HEK293 (cell line): ENCODE results near the gene TFEC.

Experiments
- CTCF ChIA-PET: fragments of 350-600 bp; formaldehyde crosslinking; extraction: SDS; loops from one replicate; lab custom pipeline; 2021; ENCODE audit warnings: antibody characterized with exemption; lab: Yijun Ruan, JAX
- POLR2A ChIA-PET: fragments of 300-600 bp; formaldehyde crosslinking; extraction: SDS; loops from one replicate; lab custom pipeline; 2020; ENCODE audit warnings: antibody characterized with exemption, inconsistent platforms; lab: Yijun Ruan, JAX
- H3K27ac ChIP-seq: fragments of 200-500 bp; sonication (Bioruptor generic); 2 replicates; pipeline ENCODE4 v1.5.1; 2014; ENCODE audit warnings: low read depth, low read length, control low read depth, inconsistent platforms; ENCODE audit errors: extremely low read depth
- H3K36me3 ChIP-seq, 2 experiments: fragments of 200-500 bp in 1 of 2; sonication (Bioruptor generic) in 1 of 2; 1 replicate in 1 of 2; 2 replicates in 1 of 2; pipeline ENCODE4 v1.5.1; 2014 to 2017; ENCODE audit warnings: inconsistent platforms in 2 of 2, low read length in 2 of 2; ENCODE audit not compliant: control insufficient read depth in 2 of 2, insufficient read depth in 1 of 2
- H3K4me1 ChIP-seq: fragments of 200-500 bp; sonication (Bioruptor generic); 2 replicates; pipeline ENCODE4 v1.5.1; 2014; ENCODE audit warnings: mild to moderate bottlenecking, low read length, inconsistent platforms; ENCODE audit not compliant: control insufficient read depth, insufficient read depth
- H3K4me3 ChIP-seq: 2 replicates; pipeline ENCODE4 v1.5.1; 2011; ENCODE audit warnings: low read depth, mild to moderate bottlenecking, control low read depth, low read length, moderate library complexity
- H3K9me3 ChIP-seq: fragments of 200-500 bp; sonication (Bioruptor generic); 2 replicates; pipeline ENCODE4 v1.5.1; 2014; ENCODE audit warnings: low read depth, low read length, inconsistent platforms; ENCODE audit not compliant: control insufficient read depth, insufficient read depth
- BCL11B ChIP-seq: fragments of 450-650 bp; formaldehyde crosslinking; IDR thresholded peaks from 2 replicates; pipeline ENCODE4 v1.5.1; 2016; ENCODE audit warnings: low read depth, missing biosample characterization, missing genetic modification characterization
- MEIS1 ChIP-seq: sonication (generic); formaldehyde crosslinking; IDR thresholded peaks from 2 replicates; pipeline ENCODE4 v1.8.1; 2022; ENCODE audit warnings: missing genetic modification reagents, mild to moderate bottlenecking, borderline replicate concordance
- MZF1 ChIP-seq: fragments of 450-650 bp; formaldehyde crosslinking; IDR thresholded peaks from 2 replicates; pipeline ENCODE4 v1.5.1; 2017; ENCODE audit warnings: missing biosample characterization, missing genetic modification characterization, borderline replicate concordance
- RBAK ChIP-seq: fragments of 450-650 bp; formaldehyde crosslinking; IDR thresholded peaks from 2 replicates; pipeline ENCODE4 v1.5.1; 2016; ENCODE audit warnings: missing biosample characterization, missing genetic modification characterization
- SCRT1 ChIP-seq: fragments of 450-650 bp; formaldehyde crosslinking; IDR thresholded peaks from 2 replicates; pipeline ENCODE4 v1.5.1; 2016; ENCODE audit warnings: missing biosample characterization, missing genetic modification characterization, borderline replicate concordance
- WT1 ChIP-seq: fragments of 450-650 bp; formaldehyde crosslinking; IDR thresholded peaks from 2 replicates; pipeline ENCODE4 v1.5.1; 2016; ENCODE audit warnings: missing biosample characterization, missing genetic modification characterization
- ZNF132 ChIP-seq: fragments of 450-650 bp; formaldehyde crosslinking; IDR thresholded peaks from 2 replicates; pipeline ENCODE4 v1.5.1; 2017; ENCODE audit warnings: missing biosample characterization, missing genetic modification characterization, borderline replicate concordance
- ZNF169 ChIP-seq: fragments of 450-650 bp; formaldehyde crosslinking; IDR thresholded peaks from 2 replicates; pipeline ENCODE4 v1.5.1; 2016; ENCODE audit warnings: missing biosample characterization, missing genetic modification characterization
- ZNF19 ChIP-seq: fragments of 450-650 bp; formaldehyde crosslinking; IDR thresholded peaks from 2 replicates; pipeline ENCODE4; 2016; ENCODE audit warnings: missing biosample characterization, missing genetic modification characterization, low read depth
- ZNF37A ChIP-seq: fragments of 450-650 bp; IDR thresholded peaks from 2 replicates; pipeline ENCODE4 v1.5.1; 2018; ENCODE audit warnings: missing biosample characterization, missing genetic modification characterization
- ZNF423 ChIP-seq: fragments of 450-650 bp; formaldehyde crosslinking; IDR thresholded peaks from 2 replicates; pipeline ENCODE4 v1.5.1; 2016; ENCODE audit warnings: missing biosample characterization, missing genetic modification characterization
- ZNF514 ChIP-seq: fragments of 450-650 bp; formaldehyde crosslinking; IDR thresholded peaks from 2 replicates; pipeline ENCODE4 v1.5.1; 2016; ENCODE audit warnings: missing biosample characterization, missing genetic modification characterization
- ZNF530 ChIP-seq: fragments of 450-650 bp; formaldehyde crosslinking; IDR thresholded peaks from 2 replicates; pipeline ENCODE4 v1.5.1; 2016; ENCODE audit warnings: low read depth, missing biosample characterization, missing genetic modification characterization
- ZNF621 ChIP-seq: fragments of 450-650 bp; formaldehyde crosslinking; IDR thresholded peaks from 2 replicates; pipeline ENCODE4 v1.5.1; 2017; ENCODE audit warnings: missing biosample characterization, missing genetic modification characterization
- ZNF76 ChIP-seq: fragments of 450-650 bp; formaldehyde crosslinking; IDR thresholded peaks from 2 replicates; pipeline ENCODE4; 2016; ENCODE audit warnings: low read depth, missing biosample characterization, missing genetic modification characterization, borderline replicate concordance
- ZNF776 ChIP-seq: fragments of 450-650 bp; formaldehyde crosslinking; IDR thresholded peaks from 2 replicates; pipeline ENCODE4 v1.5.0; 2017; ENCODE audit warnings: missing biosample characterization, missing genetic modification characterization, borderline replicate concordance
- TF ChIP-seq, protein P1 (sequence below): IDR thresholded peaks from 2 replicates; pipeline ENCODE4 v1.6.1; 2011; ENCODE audit warnings: mild to moderate bottlenecking, low read depth, low read length, borderline replicate concordance
- TF ChIP-seq, protein P2 (sequence below): fragments of 450-650 bp; formaldehyde crosslinking; IDR thresholded peaks from 2 replicates; pipeline ENCODE4 v1.5.1; 2016; ENCODE audit warnings: missing biosample characterization, missing genetic modification characterization
- TF ChIP-seq, protein P3 (sequence below): fragments of 450-650 bp; formaldehyde crosslinking; IDR thresholded peaks from 2 replicates; pipeline ENCODE4 v1.5.1; 2016; ENCODE audit warnings: missing biosample characterization, missing genetic modification characterization
- TF ChIP-seq, protein P4 (sequence below): fragments of 450-650 bp; IDR thresholded peaks from 2 replicates; pipeline ENCODE4 v1.5.1; 2018; ENCODE audit warnings: missing biosample characterization, missing genetic modification characterization
- TF ChIP-seq, protein P5 (sequence below): fragments of 450-650 bp; formaldehyde crosslinking; IDR thresholded peaks from 2 replicates; pipeline ENCODE4 v1.5.1; 2016; ENCODE audit warnings: missing biosample characterization, missing genetic modification characterization, borderline replicate concordance
- TF ChIP-seq, protein P6 (sequence below): fragments of 450-650 bp; formaldehyde crosslinking; IDR thresholded peaks from 2 replicates; pipeline ENCODE4 v1.5.1; 2016; ENCODE audit warnings: missing biosample characterization, missing genetic modification characterization
- TF ChIP-seq, protein P7 (sequence below): fragments of 450-650 bp; formaldehyde crosslinking; IDR thresholded peaks from 2 replicates; pipeline ENCODE4 v1.5.1; 2017; ENCODE audit warnings: missing biosample characterization, missing genetic modification characterization

TFEC gene

DNA sequence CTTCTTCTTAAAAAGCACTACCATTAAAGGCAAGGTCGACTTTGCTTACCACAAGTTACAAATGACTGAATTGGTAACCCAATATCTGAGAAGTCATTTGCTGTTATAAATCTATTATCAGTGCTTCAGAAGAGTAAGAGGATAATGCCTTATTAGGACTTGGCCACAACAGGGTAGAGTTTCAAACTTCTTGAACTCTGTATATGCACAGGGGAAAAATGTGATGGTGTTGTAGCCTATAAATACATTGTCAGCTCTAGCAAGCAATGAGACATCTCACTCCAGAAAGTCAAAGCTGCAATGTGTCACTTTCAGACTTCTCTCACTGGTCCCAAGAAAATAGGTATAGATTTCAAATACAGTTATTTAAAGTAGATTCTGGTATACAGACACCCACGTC, 9.3 kb downstream of the TFEC start (continued):
- TF ChIP-seq SCRT1 (tag by site-specific recombination) (no peak), ZNF423 (tag by site-specific recombination) (no peak), ZNF169 (tag by site-specific recombination) (no peak), BCL11B (no peak), ZNF19 (tag by site-specific recombination) (no peak), ZNF621 (tag by site-specific recombination) (no peak), MEIS1 (CRISPR knock-in tag) (no peak), ZNF76 (no peak)
- TF ChIP-seq, protein P1, sequence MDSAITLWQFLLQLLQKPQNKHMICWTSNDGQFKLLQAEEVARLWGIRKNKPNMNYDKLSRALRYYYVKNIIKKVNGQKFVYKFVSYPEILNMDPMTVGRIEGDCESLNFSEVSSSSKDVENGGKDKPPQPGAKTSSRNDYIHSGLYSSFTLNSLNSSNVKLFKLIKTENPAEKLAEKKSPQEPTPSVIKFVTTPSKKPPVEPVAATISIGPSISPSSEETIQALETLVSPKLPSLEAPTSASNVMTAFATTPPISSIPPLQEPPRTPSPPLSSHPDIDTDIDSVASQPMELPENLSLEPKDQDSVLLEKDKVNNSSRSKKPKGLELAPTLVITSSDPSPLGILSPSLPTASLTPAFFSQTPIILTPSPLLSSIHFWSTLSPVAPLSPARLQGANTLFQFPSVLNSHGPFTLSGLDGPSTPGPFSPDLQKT: no peak
- TF ChIP-seq, protein P2, sequence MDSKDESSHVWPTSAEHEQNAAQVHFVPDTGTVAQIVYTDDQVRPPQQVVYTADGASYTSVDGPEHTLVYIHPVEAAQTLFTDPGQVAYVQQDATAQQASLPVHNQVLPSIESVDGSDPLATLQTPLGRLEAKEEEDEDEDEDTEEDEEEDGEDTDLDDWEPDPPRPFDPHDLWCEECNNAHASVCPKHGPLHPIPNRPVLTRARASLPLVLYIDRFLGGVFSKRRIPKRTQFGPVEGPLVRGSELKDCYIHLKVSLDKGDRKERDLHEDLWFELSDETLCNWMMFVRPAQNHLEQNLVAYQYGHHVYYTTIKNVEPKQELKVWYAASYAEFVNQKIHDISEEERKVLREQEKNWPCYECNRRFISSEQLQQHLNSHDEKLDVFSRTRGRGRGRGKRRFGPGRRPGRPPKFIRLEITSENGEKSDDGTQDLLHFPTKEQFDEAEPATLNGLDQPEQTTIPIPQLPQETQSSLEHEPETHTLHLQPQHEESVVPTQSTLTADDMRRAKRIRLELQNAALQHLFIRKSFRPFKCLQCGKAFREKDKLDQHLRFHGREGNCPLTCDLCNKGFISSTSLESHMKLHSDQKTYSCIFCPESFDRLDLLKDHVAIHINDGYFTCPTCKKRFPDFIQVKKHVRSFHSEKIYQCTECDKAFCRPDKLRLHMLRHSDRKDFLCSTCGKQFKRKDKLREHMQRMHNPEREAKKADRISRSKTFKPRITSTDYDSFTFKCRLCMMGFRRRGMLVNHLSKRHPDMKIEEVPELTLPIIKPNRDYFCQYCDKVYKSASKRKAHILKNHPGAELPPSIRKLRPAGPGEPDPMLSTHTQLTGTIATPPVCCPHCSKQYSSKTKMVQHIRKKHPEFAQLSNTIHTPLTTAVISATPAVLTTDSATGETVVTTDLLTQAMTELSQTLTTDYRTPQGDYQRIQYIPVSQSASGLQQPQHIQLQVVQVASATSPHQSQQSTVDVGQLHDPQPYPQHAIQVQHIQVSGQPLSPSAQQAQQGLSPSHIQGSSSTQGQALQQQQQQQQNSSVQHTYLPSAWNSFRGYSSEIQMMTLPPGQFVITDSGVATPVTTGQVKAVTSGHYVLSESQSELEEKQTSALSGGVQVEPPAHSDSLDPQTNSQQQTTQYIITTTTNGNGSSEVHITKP: no peak
- TF ChIP-seq, protein P3, sequence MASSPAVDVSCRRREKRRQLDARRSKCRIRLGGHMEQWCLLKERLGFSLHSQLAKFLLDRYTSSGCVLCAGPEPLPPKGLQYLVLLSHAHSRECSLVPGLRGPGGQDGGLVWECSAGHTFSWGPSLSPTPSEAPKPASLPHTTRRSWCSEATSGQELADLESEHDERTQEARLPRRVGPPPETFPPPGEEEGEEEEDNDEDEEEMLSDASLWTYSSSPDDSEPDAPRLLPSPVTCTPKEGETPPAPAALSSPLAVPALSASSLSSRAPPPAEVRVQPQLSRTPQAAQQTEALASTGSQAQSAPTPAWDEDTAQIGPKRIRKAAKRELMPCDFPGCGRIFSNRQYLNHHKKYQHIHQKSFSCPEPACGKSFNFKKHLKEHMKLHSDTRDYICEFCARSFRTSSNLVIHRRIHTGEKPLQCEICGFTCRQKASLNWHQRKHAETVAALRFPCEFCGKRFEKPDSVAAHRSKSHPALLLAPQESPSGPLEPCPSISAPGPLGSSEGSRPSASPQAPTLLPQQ: no peak
- TF ChIP-seq, protein P4, sequence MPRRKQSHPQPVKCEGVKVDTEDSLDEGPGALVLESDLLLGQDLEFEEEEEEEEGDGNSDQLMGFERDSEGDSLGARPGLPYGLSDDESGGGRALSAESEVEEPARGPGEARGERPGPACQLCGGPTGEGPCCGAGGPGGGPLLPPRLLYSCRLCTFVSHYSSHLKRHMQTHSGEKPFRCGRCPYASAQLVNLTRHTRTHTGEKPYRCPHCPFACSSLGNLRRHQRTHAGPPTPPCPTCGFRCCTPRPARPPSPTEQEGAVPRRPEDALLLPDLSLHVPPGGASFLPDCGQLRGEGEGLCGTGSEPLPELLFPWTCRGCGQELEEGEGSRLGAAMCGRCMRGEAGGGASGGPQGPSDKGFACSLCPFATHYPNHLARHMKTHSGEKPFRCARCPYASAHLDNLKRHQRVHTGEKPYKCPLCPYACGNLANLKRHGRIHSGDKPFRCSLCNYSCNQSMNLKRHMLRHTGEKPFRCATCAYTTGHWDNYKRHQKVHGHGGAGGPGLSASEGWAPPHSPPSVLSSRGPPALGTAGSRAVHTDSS (tag by site-specific recombination): no peak
- TF ChIP-seq, all 188 proteins: peak for 0

DNA sequence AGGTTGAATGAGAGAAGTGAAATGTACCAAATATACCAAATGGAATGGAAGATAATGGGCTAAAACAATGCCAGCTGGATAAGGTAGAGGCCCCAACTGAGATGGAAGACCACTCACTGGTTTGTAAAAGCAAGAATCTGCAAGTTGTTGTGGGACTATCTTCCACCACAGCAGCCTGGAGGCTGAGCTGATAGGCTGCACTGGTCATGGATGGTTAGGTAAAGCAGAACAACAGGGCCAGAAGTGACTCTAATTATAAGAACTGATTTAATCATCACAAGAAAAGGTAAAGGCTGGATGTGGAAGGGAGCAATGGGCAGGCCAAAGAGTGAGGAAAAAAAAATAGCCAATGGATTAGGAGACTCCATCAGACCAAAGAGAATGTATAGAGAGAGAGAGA, 11.8 kb downstream of the TFEC start:
- ChIA-PET CTCF (interaction anchor here (0.6 kb wide), 1 partner anchor 95 kb away, joined by 4 read pairs; no protein-coding TSS in a partner anchor), POLR2A (no interaction called here)
- Histone ChIP-seq H3K9me3 (no peaks in the 10 kb centered on the region), H3K4me1 (no peaks in the 10 kb centered on the region), H3K4me3 (no peak overlapping the region), H3K27ac (no peak overlapping the region), H3K36me3 (no peaks in the 10 kb centered on the region)
- TF ChIP-seq WT1 (no peak), ZNF530 (no peak), RBAK (tag by site-specific recombination) (no peak), MZF1 (tag by site-specific recombination) (no peak), ZNF514 (tag by site-specific recombination) (no peak), ZNF776 (tag by site-specific recombination) (no peak), ZNF37A (tag by site-specific recombination) (no peak), ZNF132 (tag by site-specific recombination) (no peak)
- TF ChIP-seq, protein P5, sequence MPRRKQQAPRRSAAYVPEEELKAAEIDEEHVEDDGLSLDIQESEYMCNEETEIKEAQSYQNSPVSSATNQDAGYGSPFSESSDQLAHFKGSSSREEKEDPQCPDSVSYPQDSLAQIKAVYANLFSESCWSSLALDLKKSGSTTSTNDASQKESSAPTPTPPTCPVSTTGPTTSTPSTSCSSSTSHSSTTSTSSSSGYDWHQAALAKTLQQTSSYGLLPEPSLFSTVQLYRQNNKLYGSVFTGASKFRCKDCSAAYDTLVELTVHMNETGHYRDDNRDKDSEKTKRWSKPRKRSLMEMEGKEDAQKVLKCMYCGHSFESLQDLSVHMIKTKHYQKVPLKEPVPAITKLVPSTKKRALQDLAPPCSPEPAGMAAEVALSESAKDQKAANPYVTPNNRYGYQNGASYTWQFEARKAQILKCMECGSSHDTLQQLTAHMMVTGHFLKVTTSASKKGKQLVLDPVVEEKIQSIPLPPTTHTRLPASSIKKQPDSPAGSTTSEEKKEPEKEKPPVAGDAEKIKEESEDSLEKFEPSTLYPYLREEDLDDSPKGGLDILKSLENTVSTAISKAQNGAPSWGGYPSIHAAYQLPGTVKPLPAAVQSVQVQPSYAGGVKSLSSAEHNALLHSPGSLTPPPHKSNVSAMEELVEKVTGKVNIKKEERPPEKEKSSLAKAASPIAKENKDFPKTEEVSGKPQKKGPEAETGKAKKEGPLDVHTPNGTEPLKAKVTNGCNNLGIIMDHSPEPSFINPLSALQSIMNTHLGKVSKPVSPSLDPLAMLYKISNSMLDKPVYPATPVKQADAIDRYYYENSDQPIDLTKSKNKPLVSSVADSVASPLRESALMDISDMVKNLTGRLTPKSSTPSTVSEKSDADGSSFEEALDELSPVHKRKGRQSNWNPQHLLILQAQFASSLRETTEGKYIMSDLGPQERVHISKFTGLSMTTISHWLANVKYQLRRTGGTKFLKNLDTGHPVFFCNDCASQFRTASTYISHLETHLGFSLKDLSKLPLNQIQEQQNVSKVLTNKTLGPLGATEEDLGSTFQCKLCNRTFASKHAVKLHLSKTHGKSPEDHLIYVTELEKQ: no peak
- TF ChIP-seq, protein P6, sequence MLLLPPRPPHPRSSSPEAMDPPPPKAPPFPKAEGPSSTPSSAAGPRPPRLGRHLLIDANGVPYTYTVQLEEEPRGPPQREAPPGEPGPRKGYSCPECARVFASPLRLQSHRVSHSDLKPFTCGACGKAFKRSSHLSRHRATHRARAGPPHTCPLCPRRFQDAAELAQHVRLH (tag by site-specific recombination): no peak
- TF ChIP-seq, protein P7, sequence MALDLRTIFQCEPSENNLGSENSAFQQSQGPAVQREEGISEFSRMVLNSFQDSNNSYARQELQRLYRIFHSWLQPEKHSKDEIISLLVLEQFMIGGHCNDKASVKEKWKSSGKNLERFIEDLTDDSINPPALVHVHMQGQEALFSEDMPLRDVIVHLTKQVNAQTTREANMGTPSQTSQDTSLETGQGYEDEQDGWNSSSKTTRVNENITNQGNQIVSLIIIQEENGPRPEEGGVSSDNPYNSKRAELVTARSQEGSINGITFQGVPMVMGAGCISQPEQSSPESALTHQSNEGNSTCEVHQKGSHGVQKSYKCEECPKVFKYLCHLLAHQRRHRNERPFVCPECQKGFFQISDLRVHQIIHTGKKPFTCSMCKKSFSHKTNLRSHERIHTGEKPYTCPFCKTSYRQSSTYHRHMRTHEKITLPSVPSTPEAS (tag by site-specific recombination): no peak
